ENCODE results near the gene CCPG1. TPM values are rescaled to one million over a fixed set of nuclear protein-coding genes. Genes with fewer than 3 reads are reported as not detected.

CCPG1 gene
- polyA plus RNA-seq, 1 donor from 2014 or later = 32.6 TPM

DNA sequence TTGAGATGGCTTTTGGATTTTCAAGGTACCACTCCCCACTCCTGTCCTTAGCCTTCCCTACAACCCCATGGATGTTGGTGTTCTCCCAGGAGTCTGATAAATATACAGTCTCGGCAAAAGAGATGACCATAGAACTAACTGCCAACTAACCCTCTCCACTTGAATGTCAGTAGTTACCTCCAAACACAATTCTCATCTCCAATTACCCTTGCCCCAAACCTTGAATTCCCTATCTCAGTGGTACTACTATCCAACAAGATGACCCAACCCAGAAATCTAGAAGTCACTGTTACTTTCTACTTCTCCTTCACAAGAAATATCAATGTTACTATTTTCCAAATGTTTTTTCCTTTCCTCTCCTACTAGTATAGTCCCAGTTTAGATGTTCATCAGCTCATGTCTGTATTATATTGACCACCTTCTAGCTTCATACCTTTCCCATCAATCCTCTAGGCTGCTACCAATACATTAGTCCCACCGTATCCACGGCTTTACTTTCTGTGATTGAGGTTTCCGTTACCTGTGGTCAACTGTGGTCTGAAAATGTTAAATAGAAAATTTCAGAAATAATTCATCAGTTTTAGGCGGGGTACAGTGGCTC, 51.1 kb downstream of the CCPG1 start:
- H3K9me3 Mint-ChIP-seq = no peaks in the 10 kb centered on the region
- peaks cover 9% of the 10 kb centered on the region for H3K36me3 Mint-ChIP-seq
- H3K4me1 Mint-ChIP-seq = peaks cover 0 to 4% (median 2%) of the 10 kb centered on the region in 3 donors

GRCh38 chr15:55353025-55353424, 55.1 kb downstream of the CCPG1 start:
- no peak overlapping the region for H3K27ac Mint-ChIP-seq
- no peak overlapping the region for H3K4me3 Mint-ChIP-seq
- H3K9me3 Mint-ChIP-seq = no peaks in the 10 kb centered on the region
- H3K4me1 Mint-ChIP-seq = no peaks in the 10 kb centered on the region
- H3K27me3 Mint-ChIP-seq = no peaks in the 10 kb centered on the region
- H3K36me3 Mint-ChIP-seq = peaks cover 10% of the 10 kb centered on the region

More for the DNA sequence above, 51.1 kb downstream of the CCPG1 start:
- Mint-ChIP-seq H3K27me3 (no peaks in the 10 kb centered on the region), H3K4me3 (no peak overlapping the region), H3K27ac (no peak overlapping the region)

- peaks cover 0 to 3% (median 0%) of the 10 kb centered on the region in 3 donors for H3K4me1 Mint-ChIP-seq
- H3K27ac Mint-ChIP-seq = no peak overlapping the region
- no peaks in the 10 kb centered on the region for H3K27me3 Mint-ChIP-seq
- no peak overlapping the region for H3K4me3 Mint-ChIP-seq
- H3K9me3 Mint-ChIP-seq = no peaks in the 10 kb centered on the region
- H3K36me3 Mint-ChIP-seq = peaks cover 1% of the 10 kb centered on the region
Observed at GRCh38 chr15:55349282-55349681, 58.9 kb downstream of the CCPG1 start.

GRCh38 chr15:55348281-55348778, 59.8 kb downstream of the CCPG1 start:
- no peaks in the 10 kb centered on the region for H3K27me3 Mint-ChIP-seq
- peaks cover 1% of the 10 kb centered on the region for H3K36me3 Mint-ChIP-seq
- H3K27ac Mint-ChIP-seq = no peak overlapping the region
- H3K4me3 Mint-ChIP-seq = no peak overlapping the region
- H3K9me3 Mint-ChIP-seq = no peaks in the 10 kb centered on the region
- peaks cover 0 to 3% (median 0%) of the 10 kb centered on the region in 3 donors for H3K4me1 Mint-ChIP-seq

- peaks cover 0 to 3% (median 0%) of the 10 kb centered on the region in 3 donors for H3K4me1 Mint-ChIP-seq
Observed at GRCh38 chr15:55344206-55344605, 64.0 kb downstream of the CCPG1 start.

GRCh38 chr15:55343168-55343567, 65.0 kb downstream of the CCPG1 start:
- no peaks in the 10 kb centered on the region for H3K27me3 Mint-ChIP-seq
- H3K27ac Mint-ChIP-seq = no peak overlapping the region
- peaks cover 3% of the 10 kb centered on the region for H3K36me3 Mint-ChIP-seq

More at GRCh38 chr15:55344206-55344605, 64.0 kb downstream of the CCPG1 start:
- Mint-ChIP-seq H3K27me3 (no peaks in the 10 kb centered on the region), H3K4me3 (peak overlapping the region in 1 of 4 donors; percentile 52), H3K27ac (peak overlapping the region in 1 of 3 donors; percentile 9), H3K9me3 (no peaks in the 10 kb centered on the region), H3K36me3 (peaks cover 5% of the 10 kb centered on the region)

GRCh38 chr15:55337160-55337559, 71.0 kb downstream of the CCPG1 start:
- Mint-ChIP-seq H3K27me3 (no peaks in the 10 kb centered on the region), H3K4me3 (no peak overlapping the region), H3K36me3 (peaks cover 9% of the 10 kb centered on the region), H3K9me3 (no peaks in the 10 kb centered on the region), H3K27ac (no peak overlapping the region), H3K4me1 (no peaks in the 10 kb centered on the region)

More at GRCh38 chr15:55343168-55343567, 65.0 kb downstream of the CCPG1 start:
- Mint-ChIP-seq H3K9me3 (no peaks in the 10 kb centered on the region), H3K4me1 (peaks cover 0 to 3% (median 0%) of the 10 kb centered on the region in 3 donors), H3K4me3 (no peak overlapping the region)

DNA sequence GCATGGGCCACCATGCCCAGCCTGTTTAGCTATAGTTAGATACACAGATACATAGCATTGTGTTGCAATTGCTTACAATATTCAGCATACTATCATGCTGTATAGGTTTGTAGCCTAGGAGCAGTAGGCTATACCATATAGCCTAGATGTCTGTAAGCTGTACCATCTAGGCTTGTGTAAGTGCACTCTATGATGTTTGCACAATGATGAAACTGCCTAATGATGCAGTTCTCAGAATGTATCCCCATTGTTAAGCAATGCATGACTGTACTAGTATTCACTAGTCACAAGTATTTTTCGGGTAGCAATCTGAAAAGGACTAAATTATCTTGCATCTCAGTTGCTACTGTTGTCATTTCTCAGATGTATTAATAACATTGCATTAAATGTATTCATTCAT, 73.2 kb downstream of the CCPG1 start:
- Mint-ChIP-seq H3K27me3 (no peaks in the 10 kb centered on the region), H3K4me1 (no peaks in the 10 kb centered on the region), H3K36me3 (peaks cover 11% of the 10 kb centered on the region), H3K27ac (no peak overlapping the region), H3K9me3 (no peaks in the 10 kb centered on the region), H3K4me3 (no peak overlapping the region)

DNA sequence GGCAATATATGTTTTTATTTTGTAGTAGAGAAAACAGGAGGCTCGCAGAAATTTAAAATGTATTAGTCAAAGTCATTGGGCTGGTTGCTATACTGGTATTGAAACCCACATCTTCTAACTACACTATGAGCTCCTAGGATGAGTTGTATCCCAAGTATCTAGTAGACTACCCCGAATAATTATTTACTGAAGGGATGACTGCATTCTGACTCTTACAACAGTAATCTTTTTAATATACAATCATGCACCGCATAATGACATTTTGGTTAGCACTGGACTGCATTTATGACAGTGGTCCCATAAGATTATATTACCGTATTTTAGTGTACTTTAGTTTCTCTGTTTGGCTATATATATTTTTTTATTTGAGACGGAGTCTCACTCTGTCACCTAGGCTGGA, 73.8 kb downstream of the CCPG1 start:
- peaks cover 10% of the 10 kb centered on the region for H3K36me3 Mint-ChIP-seq
- no peaks in the 10 kb centered on the region for H3K27me3 Mint-ChIP-seq
- no peak overlapping the region for H3K27ac Mint-ChIP-seq
- H3K9me3 Mint-ChIP-seq = no peaks in the 10 kb centered on the region
- no peak overlapping the region for H3K4me3 Mint-ChIP-seq
- peaks cover 0 to 2% (median 0%) of the 10 kb centered on the region in 3 donors for H3K4me1 Mint-ChIP-seq

- no peak overlapping the region for H3K27ac Mint-ChIP-seq
- no peaks in the 10 kb centered on the region for H3K27me3 Mint-ChIP-seq
- H3K4me1 Mint-ChIP-seq = peaks cover 9 to 14% (median 13%) of the 10 kb centered on the region in 3 donors
- peaks cover 6% of the 10 kb centered on the region for H3K36me3 Mint-ChIP-seq
- no peaks in the 10 kb centered on the region for H3K9me3 Mint-ChIP-seq
- H3K4me3 Mint-ChIP-seq = no peak overlapping the region
Observed at GRCh38 chr15:55327387-55327786, 80.8 kb downstream of the CCPG1 start.

DNA sequence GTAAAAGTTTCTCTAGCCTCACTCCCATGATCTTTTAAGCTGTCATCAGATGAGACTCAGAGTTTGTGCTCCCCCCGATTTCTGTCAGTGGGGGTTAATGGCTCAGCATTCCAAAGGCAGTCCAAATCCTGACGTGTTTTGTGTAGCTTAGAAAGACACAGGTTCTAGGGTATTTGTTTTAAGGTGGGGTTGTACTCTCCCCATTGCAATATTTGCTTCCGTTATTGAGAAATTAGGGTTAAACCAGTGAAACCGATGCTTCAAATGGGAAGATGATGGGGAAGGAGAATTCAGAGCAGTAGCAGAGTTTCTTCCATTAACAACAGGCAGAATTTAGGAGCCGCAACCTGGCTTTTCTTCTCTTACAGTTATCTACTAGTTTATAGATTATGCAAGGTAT, 85.7 kb downstream of the CCPG1 start:
- H3K4me1 Mint-ChIP-seq = peaks cover 26 to 38% (median 30%) of the 10 kb centered on the region in 3 donors
- H3K9me3 Mint-ChIP-seq = no peaks in the 10 kb centered on the region
- peak overlapping the region in 1 of 3 donors; percentile 73 for H3K27ac Mint-ChIP-seq
- no peaks in the 10 kb centered on the region for H3K27me3 Mint-ChIP-seq
- peaks cover 2% of the 10 kb centered on the region for H3K36me3 Mint-ChIP-seq
- peak overlapping the region in 1 of 4 donors; percentile 53 for H3K4me3 Mint-ChIP-seq

DNA sequence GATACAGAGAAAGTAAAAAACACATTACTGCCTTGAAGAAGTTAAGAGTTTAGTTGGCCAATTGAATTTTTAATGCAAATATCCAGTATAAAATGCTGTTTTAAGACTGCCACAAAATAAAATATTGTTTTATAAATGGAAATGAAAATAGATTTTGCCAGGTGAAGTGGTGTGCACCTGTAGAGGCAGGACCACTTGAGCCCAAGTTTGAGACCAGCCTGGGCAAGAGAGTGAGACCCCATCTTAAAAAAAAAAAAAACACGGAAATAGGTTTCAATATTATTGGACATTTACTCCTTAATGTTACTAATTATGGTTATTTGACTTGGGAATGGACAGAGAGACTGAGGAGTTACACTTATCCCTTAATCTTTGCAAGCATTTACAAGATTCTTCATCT, 87.2 kb downstream of the CCPG1 start:
- H3K27ac Mint-ChIP-seq = peak overlapping the region in 1 of 3 donors; percentile 37
- H3K4me3 Mint-ChIP-seq = peak overlapping the region in 1 of 4 donors; percentile 65
- H3K36me3 Mint-ChIP-seq = peaks cover 3% of the 10 kb centered on the region
- no peaks in the 10 kb centered on the region for H3K27me3 Mint-ChIP-seq
- H3K4me1 Mint-ChIP-seq = peaks cover 31 to 45% (median 34%) of the 10 kb centered on the region in 3 donors
- no peaks in the 10 kb centered on the region for H3K9me3 Mint-ChIP-seq

GRCh38 chr15:55320238-55320550, 88.0 kb downstream of the CCPG1 start:
- H3K4me3 Mint-ChIP-seq = peak overlapping the region; percentile 67 to 99 (median 98)
- peak overlapping the region in 2 of 3 donors; percentile 87 to 97 for H3K27ac Mint-ChIP-seq
- H3K4me1 Mint-ChIP-seq = peaks cover 35 to 49% (median 38%) of the 10 kb centered on the region in 3 donors

GRCh38 chr15:55319537-55320237, 88.5 kb downstream of the CCPG1 start:
- H3K4me1 Mint-ChIP-seq = peaks cover 40 to 53% (median 43%) of the 10 kb centered on the region in 3 donors
- H3K9me3 Mint-ChIP-seq = no peaks in the 10 kb centered on the region
- H3K27ac Mint-ChIP-seq = peak overlapping the region; percentile 97 to 100 (median 100)
- peak overlapping the region; percentile 97 to 99 (median 98) for H3K4me3 Mint-ChIP-seq
- no peaks in the 10 kb centered on the region for H3K27me3 Mint-ChIP-seq
- peaks cover 3% of the 10 kb centered on the region for H3K36me3 Mint-ChIP-seq

More at GRCh38 chr15:55320238-55320550, 88.0 kb downstream of the CCPG1 start:
- no peaks in the 10 kb centered on the region for H3K9me3 Mint-ChIP-seq
- no peaks in the 10 kb centered on the region for H3K27me3 Mint-ChIP-seq
- peaks cover 3% of the 10 kb centered on the region for H3K36me3 Mint-ChIP-seq

All from IgD-negative memory B cell (primary cell).